Measurements from ENCODE around the gene ACTN1.

DNA sequence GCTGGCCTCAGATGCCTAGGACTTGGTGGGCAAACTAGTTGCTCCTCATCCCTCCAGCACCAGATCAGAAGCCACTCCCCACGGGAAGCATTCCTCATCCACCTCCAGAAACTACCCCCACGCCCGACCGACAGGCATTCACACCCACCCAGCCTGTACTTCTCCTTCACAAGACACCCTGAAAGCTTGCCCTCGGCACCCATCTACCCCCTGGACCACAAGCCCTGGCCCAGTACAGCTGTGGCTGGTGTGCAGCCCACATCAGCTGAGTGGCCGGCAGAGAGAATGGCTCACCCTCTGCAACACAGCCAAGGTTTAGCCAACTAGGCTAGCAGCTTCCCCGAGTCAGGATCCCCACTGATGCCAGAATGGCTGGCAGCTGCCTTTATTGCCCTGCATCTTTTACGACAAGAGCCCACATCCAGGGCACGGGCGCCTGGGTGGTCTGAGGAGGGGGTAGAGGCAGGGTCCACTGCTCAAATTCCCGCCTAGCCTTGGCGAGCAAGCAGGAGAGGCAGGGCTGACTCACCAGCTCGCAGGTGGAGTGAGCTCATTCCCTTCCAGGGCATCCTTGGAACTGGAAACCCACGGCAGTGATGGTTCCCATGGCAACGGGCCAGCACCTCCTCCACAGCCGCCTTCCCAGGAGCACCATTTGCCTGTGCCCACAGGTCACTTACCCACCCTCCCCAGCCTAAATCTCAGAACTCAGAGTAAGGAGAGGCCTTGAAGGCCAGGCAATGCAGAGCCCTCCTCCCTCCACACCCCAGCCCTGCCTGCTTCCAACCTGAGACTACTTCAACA, 17.1 kb downstream of the ACTN1 start:
- no peak for TF ChIP-seq POLR2AphosphoS5 (IDR thresholded peaks at IDR 0.05)
- TF ChIP-seq, protein P1, sequence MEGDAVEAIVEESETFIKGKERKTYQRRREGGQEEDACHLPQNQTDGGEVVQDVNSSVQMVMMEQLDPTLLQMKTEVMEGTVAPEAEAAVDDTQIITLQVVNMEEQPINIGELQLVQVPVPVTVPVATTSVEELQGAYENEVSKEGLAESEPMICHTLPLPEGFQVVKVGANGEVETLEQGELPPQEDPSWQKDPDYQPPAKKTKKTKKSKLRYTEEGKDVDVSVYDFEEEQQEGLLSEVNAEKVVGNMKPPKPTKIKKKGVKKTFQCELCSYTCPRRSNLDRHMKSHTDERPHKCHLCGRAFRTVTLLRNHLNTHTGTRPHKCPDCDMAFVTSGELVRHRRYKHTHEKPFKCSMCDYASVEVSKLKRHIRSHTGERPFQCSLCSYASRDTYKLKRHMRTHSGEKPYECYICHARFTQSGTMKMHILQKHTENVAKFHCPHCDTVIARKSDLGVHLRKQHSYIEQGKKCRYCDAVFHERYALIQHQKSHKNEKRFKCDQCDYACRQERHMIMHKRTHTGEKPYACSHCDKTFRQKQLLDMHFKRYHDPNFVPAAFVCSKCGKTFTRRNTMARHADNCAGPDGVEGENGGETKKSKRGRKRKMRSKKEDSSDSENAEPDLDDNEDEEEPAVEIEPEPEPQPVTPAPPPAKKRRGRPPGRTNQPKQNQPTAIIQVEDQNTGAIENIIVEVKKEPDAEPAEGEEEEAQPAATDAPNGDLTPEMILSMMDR (IDR thresholded peaks at IDR 0.05): no peak

All from breast epithelium (tissue), 3 donors.